GM18951 (cell line): Measurements from ENCODE around the gene HLA-DRA.
A peak's percentile ranks its signal among the peaks of the same experiment; 100 is the strongest.
"Not testable (repeated sequence)": the region's sequence is repeated elsewhere in the genome, so short reads cannot be mapped to it uniquely, and the experiment has no call there.

ENCODE experiments used
- POLR2A ChIP-seq: IDR thresholded peaks from 4 replicates; pipeline ENCODE4 v1.6.1; 2011; ENCODE audit warnings: mild to moderate bottlenecking; ENCODE audit not compliant: insufficient read length, insufficient read depth; ENCODE audit errors: extremely low read depth
- in situ Hi-C: fragments of 300-500 bp; cut with MboI; formaldehyde crosslinking; loops from one replicate; pipeline ENCODE4 v1.12.0; 2022; ENCODE audit warnings: low sequenced_read_pairs, mixed read lengths, inconsistent platforms; ENCODE audit not compliant: unreplicated experiment

HLA-DRA gene

DNA sequence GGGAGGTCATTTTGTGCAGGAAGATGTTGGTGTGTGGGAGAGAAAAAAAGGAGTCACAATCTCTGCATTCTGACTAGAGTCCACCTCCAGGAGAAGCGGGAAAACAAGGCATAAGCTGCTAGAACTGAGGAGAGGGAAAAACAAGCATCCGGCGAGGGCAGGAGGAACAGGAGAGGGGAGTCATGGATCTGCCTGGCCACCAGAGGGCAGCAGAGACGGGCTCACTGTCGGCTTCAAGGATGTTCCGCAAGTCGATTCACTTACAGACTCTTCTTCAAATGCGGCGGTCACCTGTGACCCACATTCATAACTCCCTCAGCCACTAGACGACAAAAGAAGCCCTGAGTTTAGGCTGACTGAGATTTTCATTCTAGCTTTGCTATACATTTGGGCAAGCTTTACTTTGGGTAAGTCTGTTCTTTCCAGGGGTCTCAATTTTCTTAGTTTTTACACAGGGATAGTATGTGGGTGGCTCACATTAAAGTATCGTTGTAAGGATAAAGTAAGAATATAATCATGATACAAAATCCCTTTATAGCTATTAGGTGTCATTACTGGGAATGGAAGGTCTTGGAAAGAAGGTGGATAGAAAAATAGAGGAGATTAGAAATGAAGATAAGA is 26.1 kb upstream of the HLA-DRA start:
- in situ Hi-C loops = no loop called here
- no peak for TF ChIP-seq POLR2A

DNA sequence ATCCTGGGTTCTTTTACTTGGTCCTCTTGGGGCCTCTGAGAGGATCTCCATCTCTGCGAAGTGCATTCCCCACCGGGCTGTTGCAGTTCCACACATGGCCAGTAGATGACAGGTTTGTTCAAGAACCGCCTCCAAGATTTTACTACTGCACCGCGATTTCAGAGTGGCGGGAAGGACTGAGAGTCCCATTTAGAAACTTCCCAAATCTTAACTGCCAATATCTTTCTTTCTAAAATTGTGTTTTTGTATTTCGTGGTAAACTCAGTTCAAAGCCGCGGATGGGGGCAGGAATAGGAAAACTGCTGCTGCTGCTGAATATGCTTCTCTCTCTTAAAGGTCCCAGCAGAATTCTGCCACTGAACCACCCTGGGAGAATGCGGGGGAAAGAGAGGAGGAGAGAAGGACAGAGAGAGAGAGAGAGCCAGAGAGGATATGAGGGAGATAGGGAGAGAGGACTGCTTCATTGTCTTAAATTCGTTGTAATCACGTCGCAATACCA is 24.1 kb upstream of the HLA-DRA start:
- no peak for TF ChIP-seq POLR2A
- in situ Hi-C loops = no loop called here

DNA sequence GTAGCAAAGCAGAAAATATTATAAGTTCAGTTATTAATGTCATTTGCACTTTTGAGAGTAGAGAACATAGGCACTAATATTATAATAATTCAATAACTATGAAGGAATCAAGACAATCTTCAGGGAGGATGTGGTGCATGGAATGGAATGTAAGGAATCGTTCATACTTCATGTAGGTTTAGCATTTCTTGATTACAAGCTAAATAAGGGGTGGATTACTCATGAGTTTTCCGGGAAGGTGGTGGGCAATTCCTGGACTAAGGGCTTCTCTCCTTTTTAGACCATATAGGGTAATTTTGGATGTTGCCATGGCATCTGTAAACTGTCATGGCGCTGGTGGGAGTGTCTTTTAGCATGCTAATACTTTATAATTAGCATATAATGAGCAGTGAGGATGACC is 23.7 kb upstream of the HLA-DRA start:
- in situ Hi-C loops = no loop called here
- no peak for TF ChIP-seq POLR2A

DNA sequence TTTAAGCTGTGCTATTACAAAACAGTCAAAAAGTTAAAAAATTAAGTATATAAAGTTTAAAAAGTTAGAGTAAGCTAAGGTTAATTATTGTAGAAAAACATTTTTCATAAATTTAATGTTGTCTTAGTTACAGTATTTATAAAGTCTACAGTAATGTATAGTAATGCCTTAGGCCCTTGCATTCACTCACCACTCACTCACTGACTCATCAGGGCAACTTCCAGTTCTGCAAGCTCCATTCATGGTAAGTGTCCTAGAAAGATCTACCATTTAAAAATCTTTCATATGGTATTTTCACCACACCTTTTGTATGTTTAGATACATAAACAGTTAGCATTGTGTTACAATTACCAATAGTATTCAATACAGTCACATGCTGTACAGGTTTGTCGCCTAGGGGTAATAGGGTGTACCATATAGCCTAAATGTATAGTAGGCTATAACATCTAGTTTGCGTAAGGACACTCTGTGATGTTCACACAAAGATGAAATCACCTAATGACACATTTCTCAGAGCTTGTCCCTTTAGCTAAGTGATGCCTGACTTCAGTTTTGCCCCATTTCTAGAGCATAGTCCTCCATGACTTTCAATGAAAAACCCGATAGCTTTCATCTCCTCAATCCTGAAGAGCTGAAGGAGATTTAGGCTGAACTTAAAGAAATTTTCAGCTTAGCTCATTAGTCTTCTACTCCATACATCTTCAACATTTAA is 14.9 kb upstream of the HLA-DRA start:
- in situ Hi-C loops = loop anchor here (5.0 to 10.0 kb wide), 2 partner anchors 290 to 368 kb away; no protein-coding TSS in a partner anchor
- no peak for TF ChIP-seq POLR2A

- no peak for TF ChIP-seq POLR2A
- in situ Hi-C loops = loop anchor here (5.0 to 10.0 kb wide), 2 partner anchors 288 to 366 kb away; no protein-coding TSS in a partner anchor
Measured at GRCh38 chr6:32426338-32426737, 13.3 kb upstream of the HLA-DRA start.

GRCh38 chr6:32427218-32427617 is 12.5 kb upstream of the HLA-DRA start:
- in situ Hi-C loops = loop anchor here (5.0 to 10.0 kb wide), 2 partner anchors 288 to 365 kb away; no protein-coding TSS in a partner anchor

GRCh38 chr6:32427934-32428474 is 11.7 kb upstream of the HLA-DRA start:
- in situ Hi-C loops = loop anchor here (5.0 to 10.0 kb wide), 2 partner anchors 287 to 364 kb away; no protein-coding TSS in a partner anchor
- TF ChIP-seq POLR2A = no peak

More at GRCh38 chr6:32427218-32427617, 12.5 kb upstream of the HLA-DRA start:
- no peak for TF ChIP-seq POLR2A

GRCh38 chr6:32430179-32430578 is 9.5 kb upstream of the HLA-DRA start:
- in situ Hi-C loops = no loop called here
- no peak for TF ChIP-seq POLR2A

DNA sequence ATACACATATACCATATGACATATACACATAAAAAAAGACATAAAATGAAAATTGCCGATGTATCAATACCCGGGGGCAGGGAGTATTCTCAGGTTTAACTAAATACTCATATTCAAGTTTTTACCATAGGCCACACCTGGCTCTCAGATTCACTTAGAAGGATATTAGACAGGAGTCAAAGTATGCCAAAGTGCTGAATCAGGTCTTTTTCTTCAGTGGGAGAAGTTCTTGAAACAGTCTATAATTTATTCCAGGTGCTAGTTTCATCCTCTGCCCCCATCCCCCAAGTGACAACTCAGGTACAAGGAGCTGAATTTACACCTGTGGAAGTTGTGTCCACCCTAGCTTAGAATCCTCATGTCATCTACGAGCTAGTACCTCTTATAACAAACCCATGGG is 8.5 kb upstream of the HLA-DRA start:
- no peak for TF ChIP-seq POLR2A
- in situ Hi-C loops = no loop called here

DNA sequence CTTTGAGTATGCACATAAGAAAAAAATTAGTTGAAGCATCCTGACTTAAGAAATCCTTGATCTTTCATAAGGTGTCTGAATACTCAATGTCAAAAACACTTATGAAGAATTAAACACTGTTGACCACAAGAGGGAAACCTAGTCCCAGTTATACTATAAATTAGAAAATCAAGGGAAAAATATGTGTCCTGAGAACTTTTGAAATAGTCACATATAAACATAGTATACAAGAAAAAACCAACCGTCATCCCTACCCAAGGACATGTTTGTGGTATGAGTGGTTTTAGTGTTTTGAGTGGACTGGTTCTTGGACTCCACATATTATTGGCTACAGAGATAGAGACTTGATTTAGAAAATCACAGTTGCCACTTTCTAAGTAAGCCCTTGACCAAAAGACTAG is 7.6 kb upstream of the HLA-DRA start:
- in situ Hi-C loops = no loop called here

DNA sequence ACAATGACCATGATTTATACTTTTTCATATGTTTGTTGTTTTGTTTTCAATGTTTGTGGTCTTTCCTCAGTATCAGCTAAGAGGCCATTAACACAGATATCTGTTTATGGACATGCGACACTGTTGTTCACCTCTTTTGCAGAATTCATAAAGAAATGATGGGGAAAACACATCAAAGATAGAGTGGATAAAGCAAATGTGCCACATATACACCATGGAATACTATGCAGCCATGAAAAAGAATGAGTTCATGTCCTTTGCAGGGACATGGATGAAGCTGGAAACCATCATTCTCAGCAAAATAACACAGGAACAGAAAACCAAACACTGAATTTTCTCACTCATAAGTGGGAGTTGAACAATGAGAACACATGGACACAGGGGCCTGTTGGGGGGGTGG is 5.7 kb upstream of the HLA-DRA start:
- in situ Hi-C loops = not testable (repeated sequence)

More for the DNA sequence above, 7.6 kb upstream of the HLA-DRA start:
- no peak for TF ChIP-seq POLR2A

DNA sequence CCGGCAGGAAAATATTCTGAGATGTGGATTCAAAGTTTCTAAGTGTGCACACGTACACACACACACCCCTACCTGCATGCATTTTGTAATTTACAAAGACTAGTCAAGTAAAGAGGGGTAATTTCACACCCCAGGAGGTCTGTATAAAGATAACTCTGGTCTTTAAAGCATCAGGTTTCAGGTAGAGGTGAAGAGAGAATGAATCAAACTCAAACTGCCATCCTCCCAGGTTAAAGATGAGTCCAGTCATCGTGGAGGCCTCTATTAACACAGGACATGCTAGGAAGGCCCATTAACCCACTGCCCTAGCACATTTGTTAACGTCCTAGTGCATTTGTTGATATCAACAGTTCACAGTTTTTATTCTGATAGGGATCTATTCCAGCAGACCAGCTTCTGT is 3.5 kb upstream of the HLA-DRA start:
- in situ Hi-C loops = loop anchor here (5.0 kb wide), 1 partner anchor 261 kb away; no protein-coding TSS in a partner anchor
- no peak for TF ChIP-seq POLR2A

DNA sequence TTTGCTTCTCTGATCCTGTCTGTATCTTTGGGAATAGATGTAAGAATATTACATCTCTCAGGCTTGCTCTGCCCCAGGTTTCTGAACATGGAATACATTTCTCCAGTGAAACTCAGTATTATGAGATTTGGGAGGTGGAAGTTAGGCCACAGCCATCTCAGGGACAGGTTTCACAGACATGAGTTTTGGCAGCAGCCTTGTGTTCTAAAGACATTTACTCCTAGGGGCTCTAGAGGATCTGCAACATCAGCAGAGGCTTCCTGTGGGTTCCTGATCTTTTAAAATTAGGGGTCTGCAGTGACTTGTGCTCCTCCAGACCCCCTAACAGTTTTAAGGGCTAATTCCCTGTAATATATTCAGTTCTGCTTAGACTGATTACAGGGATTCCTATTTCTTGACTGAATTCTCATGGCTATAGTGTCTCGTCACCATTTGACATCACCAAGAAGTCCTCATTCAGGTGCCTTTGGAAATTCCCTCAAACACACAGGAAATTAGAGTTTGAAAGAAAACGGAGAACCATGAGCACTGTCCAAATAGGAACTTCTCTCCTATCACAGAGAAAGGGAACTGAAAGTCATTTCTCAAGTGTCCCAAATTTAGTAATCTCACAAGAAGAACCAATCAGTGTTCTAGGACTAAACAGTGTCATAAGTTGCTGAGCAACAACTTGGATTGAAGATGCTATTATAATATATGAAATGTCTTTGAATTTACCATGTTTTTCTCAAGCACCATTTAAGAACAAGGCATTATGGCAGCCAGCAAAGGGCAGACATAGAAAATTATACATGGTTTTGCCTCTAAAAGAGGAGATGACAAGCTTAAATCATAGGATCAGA is 2.5 kb upstream of the HLA-DRA start:
- peak; percentile 20 for TF ChIP-seq POLR2A
- in situ Hi-C loops = loop anchor here (5.0 kb wide), 1 partner anchor 260 kb away; no protein-coding TSS in a partner anchor
